Measurements from ENCODE around the gene TOP2A.
"Not testable (repeated sequence)": the region's sequence is repeated elsewhere in the genome, so short reads cannot be mapped to it uniquely, and the experiment has no call there.

Gene TOP2A

DNA sequence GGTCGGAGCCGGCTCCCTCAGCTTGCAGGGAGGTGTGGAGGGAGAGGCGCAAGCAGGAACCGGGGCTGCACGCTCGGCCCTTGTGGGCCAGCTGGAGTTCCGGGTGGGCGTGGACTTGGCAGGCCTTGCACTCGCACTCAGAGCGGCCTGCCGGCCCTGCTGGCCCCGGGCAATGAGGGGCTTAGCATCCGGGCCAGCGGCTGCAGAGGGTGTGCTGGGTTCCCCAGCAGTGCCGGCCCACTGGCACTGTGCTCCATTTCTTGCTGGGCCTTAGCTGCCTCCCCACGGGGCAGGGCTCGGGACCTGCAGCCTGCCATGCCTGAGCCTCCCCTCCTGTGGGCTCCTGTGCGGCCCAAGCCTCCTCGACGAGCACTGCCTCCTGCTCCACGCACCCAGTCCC is 41.9 kb downstream of the TOP2A start:
- DNase-seq = not testable (repeated sequence)

DNA sequence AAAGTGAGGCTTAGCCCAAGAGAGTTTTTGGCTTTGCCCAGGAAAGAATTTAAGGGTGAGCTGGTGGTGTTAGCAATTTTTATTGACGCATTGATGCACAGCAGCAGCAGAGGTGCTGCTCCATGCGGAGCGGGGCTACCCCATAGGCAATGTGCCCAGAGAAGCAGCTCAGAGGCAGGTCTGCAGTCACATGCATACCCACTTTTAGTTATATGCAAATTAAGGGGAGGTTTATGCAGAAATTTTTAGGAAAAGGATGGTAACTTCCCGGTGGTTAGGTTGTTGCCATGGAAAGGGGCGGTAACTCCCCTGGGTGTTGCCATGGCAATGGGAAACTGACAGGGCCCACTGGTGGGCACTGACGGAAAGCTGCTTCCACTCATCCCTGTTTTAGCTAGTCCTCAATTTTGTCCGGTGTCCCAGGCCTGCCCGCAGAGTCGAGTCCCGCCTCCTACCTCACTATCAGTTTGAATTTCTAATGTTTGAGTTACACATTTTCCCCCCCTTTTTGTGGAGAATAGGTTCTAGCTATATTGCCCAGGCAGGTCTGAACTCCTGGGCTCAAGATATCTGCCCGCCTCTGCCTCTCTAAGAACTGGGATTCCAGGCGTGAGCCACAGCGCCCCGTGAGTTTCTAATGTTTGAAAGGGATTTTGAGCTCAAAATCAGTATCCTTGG is 42.7 kb downstream of the TOP2A start:
- DNase-seq = no peak

GRCh38 chr17:40373999-40374398 is 43.7 kb downstream of the TOP2A start:
- no peak for DNase-seq

DNA sequence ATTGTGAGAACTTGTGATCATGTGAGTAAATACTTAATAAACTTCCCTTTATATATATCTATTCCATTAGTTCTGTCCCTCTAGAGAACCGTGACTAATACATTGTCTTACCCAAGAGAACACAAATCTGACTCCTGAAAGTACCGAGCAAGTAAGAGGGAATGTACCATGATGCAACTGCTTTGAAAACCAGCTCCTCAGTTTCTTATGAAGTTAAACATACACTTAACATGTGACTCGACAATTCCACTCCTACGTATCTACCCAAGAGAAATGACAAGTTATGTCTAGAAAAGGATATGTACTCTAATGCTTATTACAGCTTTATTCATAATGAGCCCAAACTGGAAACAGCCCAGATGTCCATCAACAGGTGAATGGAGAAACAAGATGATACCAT is 44.4 kb downstream of the TOP2A start:
- DNase-seq = peak; percentile 69

DNA sequence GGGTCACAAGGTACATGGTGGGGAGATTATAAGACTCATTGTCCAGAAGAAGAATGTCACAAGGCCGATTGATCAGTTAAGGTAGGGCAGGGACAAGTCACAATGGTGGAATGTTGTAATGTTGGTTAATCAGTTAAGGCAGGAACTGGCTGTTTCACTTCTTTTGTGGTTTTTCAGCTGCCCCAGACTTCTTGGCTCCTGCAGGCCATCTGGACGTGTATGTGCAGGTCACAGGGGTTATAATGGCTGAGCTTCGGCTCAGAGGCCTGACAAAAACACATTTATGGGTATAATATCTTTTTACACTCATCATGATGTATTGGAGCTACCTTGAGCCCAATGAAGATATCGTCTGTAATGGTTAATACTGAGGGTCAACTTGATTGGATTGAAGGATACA is 45.1 kb downstream of the TOP2A start:
- not testable (repeated sequence) for DNase-seq

- DNase-seq = no peak
These were observed 45.7 kb downstream of the TOP2A start for GRCh38 chr17:40372031-40372430.

- no peak for DNase-seq
These were observed 46.3 kb downstream of the TOP2A start for GRCh38 chr17:40371261-40371929.

DNA sequence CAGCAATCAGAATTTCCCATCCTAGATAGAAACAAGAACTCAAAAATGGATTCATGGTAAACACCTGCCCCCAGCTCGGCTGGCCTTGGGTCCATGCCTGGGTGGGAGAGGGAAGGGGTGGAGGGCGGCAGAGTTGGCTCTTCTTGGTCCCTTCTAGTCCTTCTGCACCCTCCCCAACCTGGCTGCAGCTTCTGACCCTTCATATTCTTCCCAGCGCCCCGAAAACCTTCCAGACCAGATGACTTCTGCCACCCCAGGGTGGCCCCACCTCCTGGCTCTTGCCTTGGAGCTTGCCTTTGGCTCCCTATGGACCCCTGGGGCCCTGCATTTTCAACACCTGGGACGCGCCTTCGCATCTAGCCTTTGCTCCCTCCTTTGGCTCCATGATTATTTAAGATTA is 47.8 kb downstream of the TOP2A start:
- no peak for DNase-seq

- not testable (repeated sequence) for DNase-seq
These were observed 50.0 kb downstream of the TOP2A start for GRCh38 chr17:40367728-40368127.

GRCh38 chr17:40366861-40367518 is 50.7 kb downstream of the TOP2A start:
- DNase-seq = no peak

GRCh38 chr17:40366076-40366860 is 51.4 kb downstream of the TOP2A start:
- no peak for DNase-seq

DNA sequence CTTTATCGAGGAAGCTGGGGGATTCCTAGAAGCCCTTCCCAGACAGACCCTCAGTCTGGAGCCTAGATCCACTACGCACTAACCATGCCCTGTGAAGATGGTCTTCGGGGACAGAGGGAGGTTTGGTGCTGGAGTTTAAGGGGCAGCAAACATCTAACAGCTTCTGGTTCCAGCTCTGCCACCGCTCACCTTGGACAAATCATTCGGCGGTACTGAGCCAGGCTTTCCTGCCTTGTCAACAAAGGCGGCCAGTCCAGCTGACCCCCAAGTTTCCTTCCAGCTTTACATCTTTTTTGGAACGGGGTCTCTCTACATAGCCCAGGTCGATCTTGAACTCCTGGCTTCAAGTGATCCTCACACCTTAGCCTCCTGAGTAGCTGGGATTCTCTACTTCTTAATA is 52.8 kb downstream of the TOP2A start:
- no peak for DNase-seq

- no peak for DNase-seq
These were observed 53.4 kb downstream of the TOP2A start, which contains the start of gene GJD3 for GRCh38 chr17:40364121-40364861. GJD3 (minus strand) TSS chr17:40364737; CDS start chr17:40363815, 922 bp downstream.

- no peak for DNase-seq
These were observed 54.4 kb downstream of the TOP2A start for GRCh38 chr17:40363111-40363827.

DNA sequence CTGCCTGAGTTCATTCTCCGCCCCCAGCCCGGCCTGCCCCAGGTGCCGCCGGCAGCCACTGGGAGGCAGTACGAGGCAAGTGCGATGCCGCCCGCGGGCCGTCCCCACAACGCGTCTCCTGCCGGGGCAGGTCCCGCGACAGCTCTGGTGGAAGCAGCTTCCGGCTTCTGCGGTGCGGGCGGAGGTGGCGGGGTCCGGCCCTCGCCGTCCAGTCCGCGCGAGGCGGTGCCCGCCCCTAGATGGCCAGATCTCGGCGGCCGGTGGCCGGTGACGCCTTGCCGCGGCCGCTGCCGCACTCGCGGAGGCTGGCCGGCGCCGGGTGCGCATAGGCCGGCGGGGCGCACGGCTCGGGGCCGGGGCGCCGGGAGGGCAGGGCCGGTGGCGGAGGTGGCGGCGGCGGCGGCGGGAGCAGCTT is 55.0 kb downstream of the TOP2A start:
- peak; percentile 70 for DNase-seq

DNA sequence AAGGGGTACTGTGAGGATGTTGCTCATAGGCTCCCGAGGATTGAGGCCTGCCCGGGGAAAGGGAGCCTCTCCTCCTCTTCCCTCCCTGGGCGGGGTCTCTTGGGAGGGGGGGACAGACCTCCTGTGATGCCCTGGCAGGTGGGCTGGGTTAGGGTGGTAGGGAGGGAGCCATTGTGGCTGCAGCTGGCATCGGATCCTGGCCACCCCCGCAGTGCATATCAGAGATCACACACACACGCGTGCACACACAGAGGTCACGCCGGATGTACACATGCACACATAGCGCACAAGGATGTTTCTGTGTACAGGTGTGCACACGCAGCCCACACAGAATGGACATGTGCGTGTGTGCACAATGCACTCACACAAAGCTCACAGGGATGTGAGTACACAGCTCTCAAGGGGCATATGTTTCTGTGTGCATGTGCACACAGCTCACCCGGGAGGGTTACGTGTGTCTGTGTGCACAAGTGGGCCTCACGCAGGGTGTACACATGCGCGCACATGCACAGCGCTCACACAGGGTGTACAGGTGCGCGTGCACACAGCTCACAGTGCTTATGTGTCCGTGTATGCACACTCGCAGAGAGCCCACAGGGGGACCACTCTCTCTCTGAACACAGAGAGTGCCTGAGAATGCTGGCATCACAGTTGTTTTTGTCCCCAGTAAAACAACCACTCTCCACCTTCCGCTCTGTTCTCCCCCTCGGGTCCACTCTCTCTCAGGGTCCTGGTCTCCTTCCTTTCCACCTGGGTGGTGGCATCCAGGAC is 55.6 kb downstream of the TOP2A start:
- no peak for DNase-seq

GRCh38 chr17:40361063-40361924 is 56.4 kb downstream of the TOP2A start:
- no peak for DNase-seq

- no peak for DNase-seq
These were observed 57.6 kb downstream of the TOP2A start for GRCh38 chr17:40360091-40360490.

DNA sequence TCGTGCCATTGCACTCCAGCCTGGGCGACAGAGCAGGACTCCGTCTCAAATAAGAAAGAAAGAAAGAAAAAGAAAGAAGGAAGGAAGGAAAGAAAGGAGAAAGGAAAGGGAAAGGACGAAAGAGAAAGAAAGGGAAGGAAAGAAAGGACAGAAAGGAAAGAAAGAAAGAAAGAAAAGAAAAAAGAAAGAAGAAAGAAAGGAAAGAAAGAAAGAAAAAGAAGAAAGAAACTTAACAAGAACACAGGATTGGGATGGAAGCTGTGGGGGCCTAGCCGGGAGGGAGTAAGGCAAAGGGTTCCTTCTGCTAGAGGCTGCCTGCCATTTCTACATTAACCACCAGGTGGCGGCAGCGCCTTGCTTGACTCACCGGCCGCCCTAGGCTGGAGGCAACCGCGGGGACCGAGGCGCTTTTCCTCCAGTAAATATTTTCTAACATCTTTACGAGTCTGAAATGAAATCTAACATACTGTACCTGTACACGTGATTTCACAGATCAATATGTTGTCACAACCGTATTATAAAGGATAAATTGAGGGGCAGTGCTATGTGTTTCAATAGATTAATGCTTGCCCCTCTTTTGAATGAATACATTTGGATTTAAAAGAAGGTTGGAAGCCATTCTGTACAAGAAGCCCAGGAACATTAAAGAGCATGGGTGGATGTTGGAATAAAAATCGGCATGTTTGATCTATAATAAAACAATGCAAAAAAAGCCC is 59.2 kb downstream of the TOP2A start:
- DNase-seq = peak; percentile 74

All from fibroblast of skin of right biceps (primary cell).